ENCODE measurements around the gene HOXA5. TPM values are rescaled to one million over a fixed set of nuclear protein-coding genes. Genes with fewer than 3 reads are reported as not detected.
A peak's percentile ranks its signal among the peaks of the same experiment; 100 is the strongest.

The HOXA5 gene
- total RNA-seq, 2 donors from 2014 or later = 0.99 to 2.6 TPM

DNA sequence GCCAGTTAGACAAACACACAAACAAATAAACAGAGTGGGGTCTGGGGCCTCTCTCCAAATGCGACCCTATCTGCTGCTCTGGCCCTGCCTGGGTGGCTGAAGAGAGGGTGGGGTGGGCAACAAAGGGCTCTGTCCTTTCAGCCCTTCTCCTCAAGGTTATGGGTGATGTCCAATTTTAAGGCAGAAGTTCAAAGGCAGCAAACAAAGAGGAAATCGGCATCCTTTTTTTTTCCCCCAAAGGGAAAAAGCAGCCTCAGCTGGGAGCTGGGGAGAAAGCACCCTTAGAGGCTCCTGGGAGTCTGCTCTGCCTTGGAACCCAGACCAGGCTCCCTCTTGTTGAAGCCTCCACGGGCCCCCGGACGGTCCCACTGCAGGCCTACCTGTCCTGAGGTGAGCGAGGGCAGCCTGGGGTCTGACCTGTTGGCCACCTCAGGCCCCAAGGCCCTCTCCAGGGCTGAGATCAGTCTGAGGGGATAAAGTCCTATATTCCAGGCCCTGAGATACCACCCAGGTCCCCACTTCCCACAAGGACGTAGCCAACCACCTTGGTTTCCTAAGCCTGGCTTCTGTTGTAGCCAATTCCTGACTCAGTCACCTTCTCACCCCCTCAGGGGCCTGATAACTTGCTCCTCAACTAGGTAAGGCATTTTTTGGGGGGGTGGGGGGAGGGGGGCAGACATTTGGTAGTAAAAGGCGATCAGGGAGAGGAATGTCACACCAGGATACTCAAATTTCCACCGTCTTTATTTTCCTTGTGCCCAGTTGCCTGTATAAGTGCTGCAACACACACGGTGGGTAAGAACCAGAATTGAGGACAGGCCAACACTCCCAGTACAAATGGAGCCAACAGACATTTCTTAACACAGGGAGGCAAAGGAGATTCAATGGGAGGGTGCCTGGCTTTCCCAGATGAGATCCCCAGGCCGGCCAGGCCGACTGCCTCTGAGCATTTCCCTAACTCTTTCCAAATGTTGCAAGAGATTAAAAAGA, 37.2 kb upstream of the HOXA5 start:
- peaks cover 41% of the 10 kb centered on the region for H3K4me1 ChIP-seq
- DNase-seq = peak in 2 of 4 donors; percentile 6 to 9
- intact Hi-C loops (cut with DNase I) = no loop called here
- H3K36me3 ChIP-seq (replicated peaks in 1 of 2; ENCODE audit: insufficient read depth in 1 of 2, low read depth in 2 of 2) = no peaks in the 10 kb centered on the region
- no peak for ATAC-seq
- peaks cover 10 to 81% of the 10 kb centered on the region in 2 donors for H3K27me3 ChIP-seq
- no peak overlapping the region for H3K27ac ChIP-seq
- no peaks in the 10 kb centered on the region for H3K9me3 ChIP-seq
- 52 to 54% methylated on average over 8 to 12 of the region's 12 CpGs for WGBS, 2 donors
- no peak for TF ChIP-seq POLR2A (IDR thresholded peaks at IDR 0.05)
- no peak for TF ChIP-seq CTCF (IDR thresholded peaks at IDR 0.05)
- no peak overlapping the region for H3K4me3 ChIP-seq

DNA sequence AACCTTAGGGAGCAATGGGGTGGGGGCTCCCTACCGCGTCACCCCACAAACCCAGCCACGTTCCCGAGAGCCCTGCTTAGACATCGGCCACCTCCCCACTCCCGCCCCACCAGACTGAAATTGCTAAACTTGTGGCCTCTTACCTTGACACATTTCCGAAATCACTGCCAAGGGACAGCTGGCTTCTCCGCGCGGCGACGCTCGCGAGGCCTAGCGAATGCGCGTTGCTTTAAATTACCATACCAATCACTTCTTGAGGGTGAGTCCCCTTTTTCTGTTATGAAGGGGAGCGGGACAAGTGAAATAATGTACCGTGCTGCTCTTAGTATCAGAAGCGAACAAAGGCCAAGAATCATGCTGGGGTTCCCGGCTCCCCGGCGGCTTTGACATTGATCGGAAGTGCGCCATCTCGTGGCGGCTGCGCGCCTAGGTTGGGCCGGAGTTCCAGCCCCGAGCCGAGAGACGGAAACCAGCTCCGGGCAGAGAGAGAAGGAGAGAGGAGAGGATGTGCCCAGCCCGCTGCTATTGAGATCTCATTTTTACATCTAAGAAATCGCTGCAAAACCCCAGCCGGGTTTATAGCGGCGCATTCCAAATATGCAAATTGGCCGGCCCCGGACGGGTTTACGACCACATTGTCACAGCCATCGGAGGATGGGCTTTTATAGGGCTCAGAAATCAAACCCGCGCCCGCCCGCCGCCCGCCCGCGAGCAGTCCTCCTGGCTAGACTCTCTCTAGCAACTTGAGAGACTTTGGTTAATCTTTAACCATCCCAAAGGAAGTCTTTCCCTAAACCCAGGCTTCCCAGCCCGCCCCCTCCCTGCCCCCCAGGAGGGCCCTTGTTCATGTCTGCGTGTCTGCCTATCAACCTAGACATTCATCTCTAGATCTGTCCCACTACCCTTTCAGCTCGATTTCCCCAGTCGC, 36.3 kb upstream of the HOXA5 start:
- ATAC-seq = peak; percentile 60
- intact Hi-C loops (cut with DNase I) = no loop called here
- H3K4me1 ChIP-seq = peaks cover 32% of the 10 kb centered on the region
- peaks cover 7 to 81% of the 10 kb centered on the region in 2 donors for H3K27me3 ChIP-seq
- 8 to 14% methylated on average over 41 to 56 of the region's 56 CpGs for WGBS, 2 donors
- no peak overlapping the region for H3K27ac ChIP-seq
- DNase-seq = peak; percentile 39 to 55 (median 43)
- TF ChIP-seq CTCF (IDR thresholded peaks at IDR 0.05) (peak; percentile 40 to 79 (median 55)), POLR2A (IDR thresholded peaks at IDR 0.05) (no peak)
- H3K9me3 ChIP-seq = no peaks in the 10 kb centered on the region
- H3K4me3 ChIP-seq = no peak overlapping the region
- H3K36me3 ChIP-seq (replicated peaks in 1 of 2; ENCODE audit: insufficient read depth in 1 of 2, low read depth in 2 of 2) = no peaks in the 10 kb centered on the region

DNA sequence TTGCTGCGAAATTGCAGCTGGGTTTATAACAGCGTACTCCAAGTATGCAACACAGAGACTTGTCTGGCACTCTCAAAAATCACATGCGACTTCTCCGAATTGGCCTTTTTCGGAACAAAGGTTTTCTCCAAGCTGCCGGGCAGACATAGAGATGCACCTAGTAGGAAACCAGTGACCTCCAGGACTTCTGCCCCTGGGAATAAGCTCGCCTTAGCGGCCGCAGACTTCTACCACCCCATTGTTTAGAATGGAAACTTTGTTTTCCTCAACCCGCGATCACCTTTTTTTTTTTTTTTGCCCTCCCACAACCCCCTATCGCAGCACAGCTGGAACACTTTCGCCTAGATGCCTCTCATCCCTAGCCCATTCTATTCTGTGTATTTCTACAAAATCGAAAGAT, 35.5 kb upstream of the HOXA5 start:
- DNase-seq = peak in 2 of 4 donors; percentile 0 to 4
- 22 to 27% methylated on average over 14 of the region's 14 CpGs for WGBS, 2 donors
- intact Hi-C loops (cut with DNase I) = no loop called here
- no peak for ATAC-seq
- H3K4me3 ChIP-seq = no peak overlapping the region
- TF ChIP-seq POLR2A (IDR thresholded peaks at IDR 0.05) (no peak), CTCF (IDR thresholded peaks at IDR 0.05) (no peak)
- peaks cover 2 to 81% of the 10 kb centered on the region in 2 donors for H3K27me3 ChIP-seq
- H3K9me3 ChIP-seq = no peaks in the 10 kb centered on the region
- H3K36me3 ChIP-seq (replicated peaks in 1 of 2; ENCODE audit: insufficient read depth in 1 of 2, low read depth in 2 of 2) = no peaks in the 10 kb centered on the region
- H3K27ac ChIP-seq = no peak overlapping the region
- H3K4me1 ChIP-seq = peaks cover 30% of the 10 kb centered on the region

- H3K4me1 ChIP-seq = peaks cover 30% of the 10 kb centered on the region
- intact Hi-C loops (cut with DNase I) = no loop called here
- DNase-seq = no peak
- peaks cover 4 to 81% of the 10 kb centered on the region in 2 donors for H3K27me3 ChIP-seq
- WGBS, 2 donors = 63 to 65% methylated on average over 6 of the region's 6 CpGs
- no peaks in the 10 kb centered on the region for H3K36me3 ChIP-seq (replicated peaks in 1 of 2; ENCODE audit: insufficient read depth in 1 of 2, low read depth in 2 of 2)
- no peak for TF ChIP-seq CTCF (IDR thresholded peaks at IDR 0.05)
- no peak for TF ChIP-seq POLR2A (IDR thresholded peaks at IDR 0.05)
- no peak overlapping the region for H3K27ac ChIP-seq
- no peaks in the 10 kb centered on the region for H3K9me3 ChIP-seq
- ATAC-seq = no peak
- no peak overlapping the region for H3K4me3 ChIP-seq
Observed at GRCh38 chr7:27178366-27178765, 34.9 kb upstream of the HOXA5 start.
